Sigmoid colon (tissue), 7 donors: Measurements from ENCODE around the gene GPC5. TPM values are rescaled to one million over a fixed set of nuclear protein-coding genes. Genes with fewer than 3 reads are reported as not detected.

Source experiments
- DNase-seq: peaks from one replicate; pipeline ENCODE4 v3.0.0-alpha.2; 2019
- H3K27ac ChIP-seq, 4 donors: fragments of 200-600 bp; sonication (generic); one replicate each; pipeline ENCODE4 v1.5.1; 2016 to 2019; ENCODE audit warnings: mild to moderate bottlenecking in 1 of 4
- H3K27me3 ChIP-seq, 3 donors: fragments of 200-600 bp; sonication (generic); one replicate each; pipeline ENCODE4 v1.5.1; 2019; ENCODE audit warnings: mild to moderate bottlenecking in 1 of 3
- H3K36me3 ChIP-seq, 4 donors: fragments of 200-600 bp; sonication (generic); one replicate each; pipeline ENCODE4 v1.5.1; 2016 to 2019
- H3K4me1 ChIP-seq, 4 donors: fragments of 200-600 bp; sonication (generic); one replicate each; pipeline ENCODE4 v1.5.1; 2017 to 2019
- H3K4me3 ChIP-seq, 4 donors: fragments of 200-600 bp; sonication (generic); one replicate each; pipeline ENCODE4 v1.5.1; 2017 to 2019; ENCODE audit warnings: mild to moderate bottlenecking in 2 of 4, moderate library complexity in 1 of 4
- H3K9me3 ChIP-seq, 4 donors: fragments of 200-600 bp in 3 of 4; sonication (generic) in 3 of 4; one replicate each; pipeline versions ENCODE4 v1.5.1 to v1.6.1; 2013 to 2019
- CTCF ChIP-seq, 4 experiments: fragments of 450-650 bp in 3 of 4; fragments of 200-600 bp in 1 of 4; IDR thresholded peaks; one replicate each; pipeline ENCODE4 v1.5.1; 2016 to 2019; ENCODE audit warnings: antibody characterized with exemption in 4 of 4, mild to moderate bottlenecking in 3 of 4, moderate library complexity in 2 of 4
- EP300 ChIP-seq, 4 donors: sonication (generic); formaldehyde crosslinking; IDR thresholded peaks; one replicate each; pipeline ENCODE4 v1.6.1; 2017; ENCODE audit warnings: antibody characterized with exemption in 4 of 4
- POLR2A ChIP-seq, 2 donors: fragments of 450-650 bp; IDR thresholded peaks; one replicate each; pipeline ENCODE4 v1.6.1; 2016; ENCODE audit warnings: antibody characterized with exemption in 2 of 2, mild to moderate bottlenecking in 2 of 2, moderate library complexity in 2 of 2
- POLR2AphosphoS5 ChIP-seq, 4 donors: sonication (generic); formaldehyde crosslinking; IDR thresholded peaks; one replicate each; pipeline ENCODE4 v1.6.1; 2017; ENCODE audit warnings: antibody characterized with exemption in 4 of 4
- WGBS, 2 donors: extraction: QIAGEN DNeasy Blood & Tissue Kit; methylation state at CpG; one replicate each; pipeline ENCODE4 v1.1.7; 2013; 5-methylcytosine and 5-hydroxymethylcytosine counted together
- intact Hi-C: fragments of 100-400 bp; cut with DNase I; formaldehyde crosslinking; loops from one replicate; pipeline ENCODE4 v1.15.1; 2023
- polyA plus RNA-seq, 3 donors: library from polyadenylated mRNA; stranded (reverse); fragments of 200-250 nt; gene quantifications; one replicate each; pipeline ENCODE4 v1.2.3, GENCODE V29; 2013
- total RNA-seq, 4 donors: library from RNA; depleted of rRNA; stranded (reverse); fragments of >200 nt; gene quantifications; one replicate each; pipeline ENCODE4 v1.1.0, GENCODE V29; 2016
- donor health status: healthy with polysubstance abuse.
- donor health status: Bipolar disorder and iron deficiency.
- donor health status: healthy.

Gene GPC5
- total and polyA plus RNA-seq, 7 donors: 0.39 to 3.9 (median 2.9) TPM; not detected in 2

GRCh38 chr13:91594061-91594460 is 195.6 kb downstream of the GPC5 start:
- TF ChIP-seq POLR2AphosphoS5 (IDR thresholded peaks at IDR 0.05) (no peak), POLR2A (IDR thresholded peaks at IDR 0.05) (no peak), EP300 (IDR thresholded peaks at IDR 0.05) (no peak), CTCF (IDR thresholded peaks at IDR 0.05) (no peak)
- intact Hi-C loops: no loop called here
- WGBS, 2 donors: 83 to 88% methylated on average over 1 of the region's 1 CpG

DNA sequence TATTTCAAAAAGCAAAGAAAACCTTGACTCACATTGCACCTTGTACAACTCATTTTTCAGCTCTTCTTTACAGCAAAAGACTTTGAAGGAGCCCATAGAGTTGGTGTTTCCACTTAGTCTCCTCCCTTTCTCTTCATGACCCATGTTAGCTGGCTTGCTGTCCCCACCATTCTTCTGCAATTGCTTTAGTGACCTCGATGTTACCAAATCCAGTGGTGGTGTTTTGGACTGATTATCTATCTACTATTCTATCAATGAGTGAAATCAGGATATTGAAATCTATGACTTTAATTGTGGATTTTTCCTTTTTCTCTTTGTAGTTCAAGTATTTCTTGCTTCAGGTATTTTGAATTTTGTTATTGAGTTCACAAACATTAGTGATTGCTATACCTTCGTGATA is 197.3 kb downstream of the GPC5 start:
- no peaks in the 10 kb centered on the region for H3K4me1 ChIP-seq
- no peak for DNase-seq
- TF ChIP-seq POLR2A (IDR thresholded peaks at IDR 0.05) (no peak), CTCF (IDR thresholded peaks at IDR 0.05) (no peak), POLR2AphosphoS5 (IDR thresholded peaks at IDR 0.05) (no peak), EP300 (IDR thresholded peaks at IDR 0.05) (no peak)
- no peak overlapping the region for H3K4me3 ChIP-seq
- no peaks in the 10 kb centered on the region for H3K36me3 ChIP-seq
- WGBS, 2 donors: 60 to 86% methylated on average over 2 of the region's 2 CpGs
- intact Hi-C loops: no loop called here
- no peak overlapping the region for H3K27ac ChIP-seq
- H3K27me3 ChIP-seq: no peaks in the 10 kb centered on the region
- H3K9me3 ChIP-seq: peaks cover 0 to 3% (median 0%) of the 10 kb centered on the region in 4 donors

More at GRCh38 chr13:91594061-91594460, 195.6 kb downstream of the GPC5 start:
- no peak for DNase-seq
- no peak overlapping the region for H3K4me3 ChIP-seq
- no peaks in the 10 kb centered on the region for H3K27me3 ChIP-seq
- peaks cover 0 to 3% (median 0%) of the 10 kb centered on the region in 4 donors for H3K9me3 ChIP-seq
- no peaks in the 10 kb centered on the region for H3K36me3 ChIP-seq
- no peaks in the 10 kb centered on the region for H3K4me1 ChIP-seq
- no peak overlapping the region for H3K27ac ChIP-seq

- H3K27ac ChIP-seq: no peak overlapping the region
- H3K4me1 ChIP-seq: no peaks in the 10 kb centered on the region
- WGBS, 2 donors: 70 to 83% methylated on average over 2 of the region's 2 CpGs
- no peak for DNase-seq
- peaks cover 0 to under 1% (median 0%) of the 10 kb centered on the region in 4 donors for H3K9me3 ChIP-seq
- no peaks in the 10 kb centered on the region for H3K36me3 ChIP-seq
- H3K27me3 ChIP-seq: no peaks in the 10 kb centered on the region
- no peak for TF ChIP-seq POLR2A (IDR thresholded peaks at IDR 0.05)
- no peak for TF ChIP-seq POLR2AphosphoS5 (IDR thresholded peaks at IDR 0.05)
- TF ChIP-seq EP300 (IDR thresholded peaks at IDR 0.05): no peak
- TF ChIP-seq CTCF (IDR thresholded peaks at IDR 0.05): no peak
- intact Hi-C loops: no loop called here
- H3K4me3 ChIP-seq: no peak overlapping the region
Observed at GRCh38 chr13:91596842-91597241, 198.4 kb downstream of the GPC5 start.

- no peak overlapping the region for H3K27ac ChIP-seq
- no peaks in the 10 kb centered on the region for H3K36me3 ChIP-seq
- H3K4me3 ChIP-seq: no peak overlapping the region
- H3K27me3 ChIP-seq: no peaks in the 10 kb centered on the region
- intact Hi-C loops: no loop called here
- no peak for TF ChIP-seq EP300 (IDR thresholded peaks at IDR 0.05)
- no peak for TF ChIP-seq POLR2A (IDR thresholded peaks at IDR 0.05)
- no peak for TF ChIP-seq POLR2AphosphoS5 (IDR thresholded peaks at IDR 0.05)
- TF ChIP-seq CTCF (IDR thresholded peaks at IDR 0.05): no peak
- no peak for DNase-seq
- no peaks in the 10 kb centered on the region for H3K4me1 ChIP-seq
- H3K9me3 ChIP-seq: no peaks in the 10 kb centered on the region
Observed at GRCh38 chr13:91598655-91599054, 200.2 kb downstream of the GPC5 start.

- Histone ChIP-seq H3K27me3 (no peaks in the 10 kb centered on the region), H3K36me3 (no peaks in the 10 kb centered on the region), H3K27ac (no peak overlapping the region), H3K4me1 (no peaks in the 10 kb centered on the region), H3K4me3 (no peak overlapping the region), H3K9me3 (no peaks in the 10 kb centered on the region)
- WGBS, 2 donors: 83 to 84% methylated on average over 9 of the region's 9 CpGs
- no peak for TF ChIP-seq EP300 (IDR thresholded peaks at IDR 0.05)
- TF ChIP-seq POLR2AphosphoS5 (IDR thresholded peaks at IDR 0.05): no peak
- no peak for TF ChIP-seq CTCF (IDR thresholded peaks at IDR 0.05)
- TF ChIP-seq POLR2A (IDR thresholded peaks at IDR 0.05): no peak
- DNase-seq: no peak
- intact Hi-C loops: no loop called here
Observed at GRCh38 chr13:91601273-91601672, 202.9 kb downstream of the GPC5 start.
